ENCODE results near the gene NAV2. TPM values are rescaled to one million over a fixed set of nuclear protein-coding genes. Genes with fewer than 3 reads are reported as not detected.

Gene NAV2
- total RNA-seq, 1 donor from 2014 or later = 31.4 TPM

DNA sequence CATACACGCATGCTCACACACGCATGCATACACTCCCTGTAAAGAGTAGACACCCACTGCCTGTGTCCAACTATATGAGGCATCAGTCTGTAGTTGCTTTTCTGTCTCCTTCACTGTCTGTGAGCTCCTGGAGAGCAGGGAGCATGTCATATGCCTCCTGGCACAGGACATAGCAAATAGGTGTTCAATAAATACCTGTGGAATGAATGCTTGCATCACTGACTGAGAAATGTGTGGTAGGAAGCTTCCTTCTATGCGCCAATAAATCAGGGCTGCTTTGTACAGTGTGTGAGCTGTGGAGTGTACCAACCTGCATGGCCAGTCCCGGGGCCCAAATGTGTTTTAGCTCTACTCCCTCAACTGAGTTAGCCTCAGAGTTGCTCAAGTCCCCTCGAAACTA, 37.2 kb upstream of the NAV2 start:
- peaks cover 45% of the 10 kb centered on the region for H3K4me1 Mint-ChIP-seq (ENCODE audit: unreplicated experiment)
- no peaks in the 10 kb centered on the region for H3K27me3 Mint-ChIP-seq (ENCODE audit: unreplicated experiment)
- H3K4me3 Mint-ChIP-seq (ENCODE audit: unreplicated experiment) = no peak overlapping the region
- H3K36me3 Mint-ChIP-seq (ENCODE audit: unreplicated experiment) = no peaks in the 10 kb centered on the region
- H3K27ac Mint-ChIP-seq (ENCODE audit: unreplicated experiment) = no peak overlapping the region
- no peaks in the 10 kb centered on the region for H3K9me3 Mint-ChIP-seq (ENCODE audit: unreplicated experiment)
- DNase-seq (ENCODE audit: extremely low spot score, unreplicated experiment) = no peak
- TF ChIP-seq, protein P1, sequence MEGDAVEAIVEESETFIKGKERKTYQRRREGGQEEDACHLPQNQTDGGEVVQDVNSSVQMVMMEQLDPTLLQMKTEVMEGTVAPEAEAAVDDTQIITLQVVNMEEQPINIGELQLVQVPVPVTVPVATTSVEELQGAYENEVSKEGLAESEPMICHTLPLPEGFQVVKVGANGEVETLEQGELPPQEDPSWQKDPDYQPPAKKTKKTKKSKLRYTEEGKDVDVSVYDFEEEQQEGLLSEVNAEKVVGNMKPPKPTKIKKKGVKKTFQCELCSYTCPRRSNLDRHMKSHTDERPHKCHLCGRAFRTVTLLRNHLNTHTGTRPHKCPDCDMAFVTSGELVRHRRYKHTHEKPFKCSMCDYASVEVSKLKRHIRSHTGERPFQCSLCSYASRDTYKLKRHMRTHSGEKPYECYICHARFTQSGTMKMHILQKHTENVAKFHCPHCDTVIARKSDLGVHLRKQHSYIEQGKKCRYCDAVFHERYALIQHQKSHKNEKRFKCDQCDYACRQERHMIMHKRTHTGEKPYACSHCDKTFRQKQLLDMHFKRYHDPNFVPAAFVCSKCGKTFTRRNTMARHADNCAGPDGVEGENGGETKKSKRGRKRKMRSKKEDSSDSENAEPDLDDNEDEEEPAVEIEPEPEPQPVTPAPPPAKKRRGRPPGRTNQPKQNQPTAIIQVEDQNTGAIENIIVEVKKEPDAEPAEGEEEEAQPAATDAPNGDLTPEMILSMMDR (IDR thresholded peaks at IDR 0.05) = no peak

DNA sequence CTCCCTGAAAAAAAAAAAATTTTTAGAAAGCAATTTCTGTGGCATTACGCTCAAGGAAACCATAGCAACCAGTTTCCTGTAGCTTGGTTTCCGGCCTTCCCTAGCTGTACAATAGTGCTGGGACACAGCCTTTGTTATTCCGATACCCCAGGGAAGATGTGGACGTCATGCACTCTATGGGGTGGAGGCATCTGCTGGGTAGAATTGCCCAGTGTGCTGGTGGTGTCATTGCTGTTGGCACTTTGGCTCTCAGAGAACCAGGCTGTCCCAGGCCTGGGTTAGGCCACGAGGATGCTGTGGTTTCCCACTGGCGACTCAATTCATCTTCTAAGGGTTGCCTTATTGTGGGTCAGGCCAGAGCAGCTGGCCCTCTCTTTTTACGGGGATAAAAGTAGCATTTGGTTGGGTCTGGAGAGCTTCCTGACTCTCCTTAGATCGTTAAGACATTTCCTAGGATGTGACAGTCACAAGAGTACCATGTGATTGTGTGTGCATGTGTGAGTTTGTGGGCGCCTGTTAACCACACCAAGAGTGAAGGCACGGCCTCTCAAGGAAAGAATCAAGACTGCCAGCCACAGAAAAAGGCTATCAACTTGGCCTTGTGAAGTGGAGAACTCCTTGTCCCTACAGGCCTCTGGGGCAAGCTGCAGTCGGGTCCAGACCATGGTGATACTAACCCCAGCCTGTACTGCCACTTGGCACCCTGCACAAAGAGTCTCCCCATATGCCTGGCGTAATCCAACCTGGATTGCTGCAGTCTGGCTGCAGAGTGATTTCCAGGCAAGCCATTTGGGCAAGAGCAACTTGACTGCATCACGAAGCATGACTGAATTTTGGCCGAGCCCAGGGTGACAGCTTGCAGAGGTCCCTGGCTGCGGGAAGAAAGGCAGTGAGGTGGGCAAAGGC, 35.9 kb upstream of the NAV2 start:
- Mint-ChIP-seq H3K27me3 (ENCODE audit: unreplicated experiment) (no peaks in the 10 kb centered on the region), H3K4me1 (ENCODE audit: unreplicated experiment) (peaks cover 46% of the 10 kb centered on the region), H3K4me3 (ENCODE audit: unreplicated experiment) (no peak overlapping the region), H3K27ac (ENCODE audit: unreplicated experiment) (peak overlapping the region; percentile 38), H3K9me3 (ENCODE audit: unreplicated experiment) (no peaks in the 10 kb centered on the region), H3K36me3 (ENCODE audit: unreplicated experiment) (no peaks in the 10 kb centered on the region)
- TF ChIP-seq, protein P1 (IDR thresholded peaks at IDR 0.05) = no peak
- DNase-seq (ENCODE audit: extremely low spot score, unreplicated experiment) = no peak

DNA sequence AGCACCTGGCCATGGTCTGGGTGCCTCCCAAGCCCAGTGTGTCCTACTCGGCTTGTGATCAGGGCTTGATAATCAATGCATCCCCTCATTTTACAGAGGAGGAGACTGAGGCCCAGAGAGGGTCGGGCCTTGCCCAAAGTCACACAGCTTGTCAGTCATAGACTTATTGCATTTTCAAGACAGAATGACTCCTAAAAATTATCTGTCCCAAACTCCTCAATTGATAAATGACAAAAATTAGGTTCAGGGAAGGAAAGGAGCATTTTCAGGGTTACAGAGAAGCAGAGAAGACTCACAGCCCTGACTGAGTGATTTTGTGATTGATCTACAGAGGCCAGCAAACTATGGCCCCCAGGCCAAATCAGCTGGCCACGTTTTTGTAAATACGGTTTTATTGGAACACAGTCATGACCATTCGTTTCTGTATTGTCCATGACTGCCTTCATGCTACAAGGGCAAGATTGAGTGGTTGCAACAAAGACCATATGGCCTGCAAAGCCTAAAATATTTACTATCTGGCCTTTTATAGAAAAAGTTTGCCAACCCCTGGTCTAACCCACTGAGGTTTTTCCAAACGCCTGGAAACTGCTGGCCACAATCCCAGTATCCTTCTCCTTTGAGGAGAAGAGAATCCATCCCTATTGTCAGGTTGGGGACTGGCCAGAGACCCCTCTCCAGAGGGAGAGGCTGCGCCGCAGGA, 35.1 kb upstream of the NAV2 start:
- DNase-seq (ENCODE audit: extremely low spot score, unreplicated experiment) = no peak
- Mint-ChIP-seq H3K4me3 (ENCODE audit: unreplicated experiment) (no peak overlapping the region), H3K27me3 (ENCODE audit: unreplicated experiment) (no peaks in the 10 kb centered on the region), H3K4me1 (ENCODE audit: unreplicated experiment) (peaks cover 51% of the 10 kb centered on the region), H3K27ac (ENCODE audit: unreplicated experiment) (no peak overlapping the region), H3K9me3 (ENCODE audit: unreplicated experiment) (no peaks in the 10 kb centered on the region), H3K36me3 (ENCODE audit: unreplicated experiment) (no peaks in the 10 kb centered on the region)
- TF ChIP-seq, protein P1 (IDR thresholded peaks at IDR 0.05) = no peak

DNA sequence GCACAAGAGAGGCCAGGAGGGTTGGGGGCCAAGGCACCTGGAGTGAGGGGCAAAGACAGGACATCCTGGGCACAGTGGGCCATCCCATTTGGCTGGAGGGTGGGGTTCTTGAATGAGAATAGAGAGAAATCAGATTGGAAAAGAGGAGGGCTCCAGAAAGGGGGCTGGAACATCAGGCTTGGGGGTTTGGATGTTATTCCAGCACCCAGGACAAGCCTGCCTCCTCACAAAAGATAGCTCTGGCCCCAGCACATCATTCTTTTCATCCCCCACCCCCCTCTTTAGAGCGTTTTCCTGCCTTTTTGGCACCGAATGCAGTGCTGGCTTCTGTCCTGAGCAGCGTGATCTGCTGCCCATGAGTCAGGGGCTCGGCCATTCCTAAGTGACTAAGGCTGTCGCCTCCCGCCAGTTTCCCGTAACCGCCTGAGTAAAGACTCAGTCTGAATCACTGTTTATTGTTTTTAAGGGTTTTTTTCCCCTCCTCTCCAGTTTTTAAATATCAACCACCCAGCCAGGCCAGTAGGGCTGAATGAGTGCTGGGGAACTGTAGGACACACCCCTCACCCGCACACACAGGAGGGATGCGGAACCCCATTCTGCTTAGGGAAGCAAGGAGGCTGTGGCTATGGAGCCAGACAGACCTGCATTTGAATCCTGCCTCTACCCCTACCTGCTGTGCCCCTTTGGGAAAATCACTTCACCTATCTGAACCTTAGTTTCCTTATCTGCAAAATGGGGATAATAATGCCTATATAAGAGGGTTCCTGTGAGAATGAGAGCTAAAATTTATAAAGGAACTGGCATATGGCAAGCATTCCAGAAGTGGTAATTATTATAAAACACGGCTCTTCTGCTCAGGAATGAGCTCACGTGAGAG, 32.4 kb upstream of the NAV2 start:
- Mint-ChIP-seq H3K27ac (ENCODE audit: unreplicated experiment) (peak overlapping the region; percentile 93), H3K4me1 (ENCODE audit: unreplicated experiment) (peaks cover 58% of the 10 kb centered on the region), H3K27me3 (ENCODE audit: unreplicated experiment) (no peaks in the 10 kb centered on the region), H3K9me3 (ENCODE audit: unreplicated experiment) (no peaks in the 10 kb centered on the region), H3K4me3 (ENCODE audit: unreplicated experiment) (peak overlapping the region; percentile 49), H3K36me3 (ENCODE audit: unreplicated experiment) (no peaks in the 10 kb centered on the region)
- TF ChIP-seq, protein P1 (IDR thresholded peaks at IDR 0.05) = no peak
- DNase-seq (ENCODE audit: extremely low spot score, unreplicated experiment) = peak; percentile 87

Data from osteocyte (in vitro differentiated cells).